HCT116 (cell line): ENCODE measurements around the gene LTB4R. TPM values are rescaled to one million over a fixed set of nuclear protein-coding genes. Genes with fewer than 3 reads are reported as not detected.

Experiments used
- ATAC-seq: fragments of 200-7000 bp; cut with Tn5 transposase; 2 replicates; pipeline ENCODE4 v1.9.1; 2020; ENCODE audit warnings: mild to moderate bottlenecking, moderate library complexity
- BruUV-seq: library from RNA; stranded (reverse); fragments of 400-500 nt; replicated peaks from 2 replicates; lab custom pipeline; 2021; lab: Mats Ljungman, UMichigan
- CTCF ChIA-PET: fragments of 300-600 bp; sonication (Branson Sonifier 250); formaldehyde crosslinking; loops from one replicate; lab custom pipeline; 2021; ENCODE audit warnings: antibody characterized with exemption; lab: Charles Lee
- POLR2A ChIA-PET: fragments of 300-600, 350-600 bp; sonication (Branson Sonifier 250); formaldehyde crosslinking; loops from one replicate; lab custom pipeline; 2021; ENCODE audit warnings: antibody characterized with exemption; lab: Charles Lee
- RAD21 ChIA-PET, 2 experiments: fragments of 300-600 bp; sonication (Branson Sonifier 250); formaldehyde crosslinking; loops; one replicate each; lab custom pipeline; 2023; ENCODE audit warnings: low total read pairs in 2 of 2; ENCODE audit not compliant: uncharacterized antibody in 2 of 2, unreplicated experiment in 2 of 2, low non-redundant PET in 1 of 2; lab: Charles Lee
- DNase-seq: peaks from one replicate; pipeline ENCODE4 v3.0.0-alpha.2; 2010; ENCODE audit warnings: low read depth, low spot score
- H2AFZ ChIP-seq: fragments of 200-600 bp; shearing (Covaris generic), sonication (generic); 2 replicates; pipeline ENCODE4 v1.6.1; 2017; ENCODE audit warnings: low read depth, mixed run types, mixed read lengths, antibody characterized with exemption, low read length; ENCODE audit not compliant: poor library complexity, severe bottlenecking
- H3K27ac ChIP-seq: 2 replicates; pipeline ENCODE4 v1.5.1; 2012; ENCODE audit warnings: low read depth, low read length
- H3K27me3 ChIP-seq: fragments of 200-600 bp; sonication (generic); 2 replicates; pipeline ENCODE4 v1.6.1; 2016; ENCODE audit warnings: mixed run types, low read length, mixed read lengths; ENCODE audit not compliant: insufficient read depth
- H3K36me3 ChIP-seq, 2 experiments: fragments of 200-500 bp in 1 of 2; fragments of 200-600 bp in 1 of 2; sonication (Bioruptor generic) in 1 of 2; sonication (generic) in 1 of 2; 2 replicates each; pipeline versions ENCODE4 v1.5.1 to v1.6.1; 2014 to 2016; ENCODE audit warnings: low read length in 2 of 2, inconsistent platforms in 1 of 2, mixed read lengths in 1 of 2, mixed run types in 1 of 2; ENCODE audit not compliant: insufficient read depth in 2 of 2, control insufficient read depth in 1 of 2
- H3K4me1 ChIP-seq, 2 experiments: fragments of 200-600 bp in 1 of 2; sonication (generic) in 1 of 2; 2 replicates each; pipeline versions ENCODE4 v1.5.1 to v1.6.1; 2012 to 2017; ENCODE audit warnings: low read length in 2 of 2, inconsistent platforms in 1 of 2, mild to moderate bottlenecking in 1 of 2, mixed read lengths in 1 of 2, mixed run types in 1 of 2, moderate library complexity in 1 of 2; ENCODE audit not compliant: insufficient read depth in 2 of 2, control insufficient read depth in 1 of 2
- H3K4me2 ChIP-seq: fragments of 200-600 bp; sonication (generic); 2 replicates; pipeline ENCODE4 v1.6.1; 2017; ENCODE audit warnings: mixed run types, low read length, mixed read lengths
- H3K4me3 ChIP-seq, 2 experiments: fragments of 200-600 bp in 1 of 2; sonication (generic) in 1 of 2; replicated peaks in 1 of 2; 2 replicates each; pipeline ENCODE4 v1.5.1; 2011 to 2016; ENCODE audit warnings: low read length in 2 of 2, control low read depth in 1 of 2, low read depth in 1 of 2, mild to moderate bottlenecking in 1 of 2, mixed read lengths in 1 of 2, mixed run types in 1 of 2
- H3K79me2 ChIP-seq: fragments of 200-600 bp; sonication (generic); 2 replicates; pipeline ENCODE4 v1.6.1; 2017; ENCODE audit warnings: mild to moderate bottlenecking, mixed run types, low read length, moderate library complexity, mixed read lengths; ENCODE audit not compliant: insufficient read depth
- H3K9ac ChIP-seq: fragments of 200-600 bp; sonication (generic); 2 replicates; pipeline ENCODE4 v1.6.1; 2016; ENCODE audit warnings: low read length, mixed read lengths
- H3K9me2 ChIP-seq: fragments of 200-600 bp; sonication (generic), shearing (Covaris generic); 2 replicates; pipeline ENCODE4 v1.6.1; 2017; ENCODE audit warnings: mixed run types, mild to moderate bottlenecking, moderate library complexity; ENCODE audit not compliant: insufficient read depth
- H3K9me3 ChIP-seq, 2 experiments: fragments of 200-500 bp in 1 of 2; fragments of 200-600 bp in 1 of 2; sonication (Bioruptor generic) in 1 of 2; sonication (generic) in 1 of 2; 2 replicates each; pipeline ENCODE4 v1.6.1; 2014 to 2017; ENCODE audit warnings: low read length in 2 of 2, mixed read lengths in 2 of 2, inconsistent platforms in 1 of 2, low read depth in 1 of 2, mild to moderate bottlenecking in 1 of 2, mixed run types in 1 of 2, moderate library complexity in 1 of 2; ENCODE audit not compliant: control insufficient read depth in 1 of 2, insufficient read depth in 1 of 2
- H4K20me1 ChIP-seq: fragments of 200-600 bp; sonication (generic), shearing (Covaris generic); 2 replicates; pipeline ENCODE4 v1.6.1; 2017; ENCODE audit warnings: mixed run types, mild to moderate bottlenecking, moderate library complexity; ENCODE audit not compliant: insufficient read depth
- CTCF ChIP-seq, 3 experiments: fragments of 200-600 bp in 1 of 3; sonication (generic) in 1 of 3; IDR thresholded peaks in 2 of 3; conservative IDR thresholded peaks in 1 of 3; 2 replicates each; pipeline ENCODE4 v1.5.1; 2012 to 2017; ENCODE audit warnings: low read depth in 2 of 3, low read length in 2 of 3, antibody characterized with exemption in 1 of 3, borderline replicate concordance in 1 of 3, control low read depth in 1 of 3, mild to moderate bottlenecking in 1 of 3, mixed read lengths in 1 of 3, mixed run types in 1 of 3, moderate library complexity in 1 of 3; ENCODE audit not compliant: insufficient read depth in 1 of 3
- MAX ChIP-seq: IDR thresholded peaks from 2 replicates; pipeline ENCODE4 v1.6.1; 2012
- POLR2AphosphoS5 ChIP-seq: IDR thresholded peaks from 2 replicates; pipeline ENCODE4 v1.6.1; 2011; ENCODE audit warnings: mild to moderate bottlenecking, low read depth, low read length, moderate library complexity
- RAD21 ChIP-seq: IDR thresholded peaks from 2 replicates; pipeline ENCODE4 v1.6.1; 2012; ENCODE audit warnings: low read depth, mild to moderate bottlenecking
- SIN3A ChIP-seq: IDR thresholded peaks from 2 replicates; pipeline ENCODE4 v1.6.1; 2012; ENCODE audit warnings: low read depth
- ZFX ChIP-seq: fragments of 450-650 bp; IDR thresholded peaks from 2 replicates; pipeline ENCODE4 v1.6.1; 2017
- intact Hi-C: fragments of 100-400 bp; cut with micrococcal nuclease; formaldehyde crosslinking; loops from 2 replicates; pipeline ENCODE4 v1.10.0; 2022
- total RNA-seq: library from RNA; stranded (reverse); gene quantifications from one replicate; pipeline ENCODE4 v1.2.1, GENCODE V29; 2021; ENCODE audit not compliant: unreplicated experiment

LTB4R gene
- total RNA-seq, 1 experiment from 2014 or later: 14.8 TPM

- H3K79me2 ChIP-seq: no peaks in the 10 kb centered on the region; the same call in 1 of the 2 replicates
- CTCF ChIA-PET: interaction anchor here (0.6 to 3.3 kb wide), 24 partner anchors 9 to 249 kb away, joined by 3 to 59 read pairs (median 4); partner anchors contain the start of genes CHMP4A, DHRS1, MDP1 and NOP9
- DNase-seq (no peak), ATAC-seq (peak; percentile 88)
- H3K9ac ChIP-seq: peak within 1 kb of the TSS; percentile 29; the same call in 1 of the 2 replicates
- BruUV-seq: no TSS peak
- RAD21 ChIA-PET: interaction anchor here in 1 of 2 experiments (1.0 kb wide), 2 partner anchors 124 to 249 kb away, joined by 3 read pairs; no protein-coding TSS in a partner anchor
- POLR2A ChIA-PET: interaction anchor here (0.7 to 1.9 kb wide), 4 partner anchors 9 to 124 kb away, joined by 3 to 7 read pairs (median 4); partner anchors contain the start of gene TINF2
- H3K27me3 ChIP-seq: no peaks in the 10 kb centered on the region
- H3K27ac ChIP-seq: peak within 1 kb of the TSS; percentile 20
- TF ChIP-seq RAD21: peak; percentile 57
- TF ChIP-seq POLR2AphosphoS5: no peak
- peak; percentile 69 to 98 (median 97); a peak in 5 of 6 replicates for TF ChIP-seq CTCF (IDR thresholded peaks at IDR 0.05 in 2 of 3, conservative IDR thresholded peaks at IDR 0.05 in 1 of 3; ENCODE audit: borderline replicate concordance in 1 of 3, insufficient read depth in 1 of 3, low read depth in 2 of 3, low read length in 2 of 3)
- no peak for TF ChIP-seq MAX
- TF ChIP-seq SIN3A: no peak
- no peak for TF ChIP-seq ZFX
- H3K4me1 ChIP-seq: peaks cover 7 to 16% of the 10 kb centered on the region in 2 experiments
- H3K9me2 ChIP-seq: no peaks in the 10 kb centered on the region
- intact Hi-C loops: no loop called here
- peak within 1 kb of the TSS; percentile 57 for H3K4me2 ChIP-seq
- no peaks in the 10 kb centered on the region for H4K20me1 ChIP-seq
- H2AFZ ChIP-seq: no peak within 1 kb of the TSS
- H3K9me3 ChIP-seq: no peaks in the 10 kb centered on the region
- peaks cover 30 to 35% of the 10 kb centered on the region in 2 experiments; a peak in 3 of 4 replicates for H3K36me3 ChIP-seq
- no peak within 1 kb of the TSS for H3K4me3 ChIP-seq
Measured at GRCh38 chr14:24307575-24308341, 3.5 kb upstream of the LTB4R start, which contains the start of gene CIDEB. TSS of gene CIDEB (minus strand) at chr14:24307977. CDS start at chr14:24307858, 119 bp downstream.
